ENCODE measurements around the gene CDCP1.
A peak's percentile ranks its signal among the peaks of the same experiment; 100 is the strongest.

CDCP1 gene

GRCh38 chr3:45118615-45119071 lies 27.5 kb downstream of the CDCP1 start:
- Histone ChIP-seq H3K36me3 (no peaks in the 10 kb centered on the region), H3K4me2 (no peak overlapping the region), H3K27ac (no peak overlapping the region), H3K4me1 (peaks cover 10% of the 10 kb centered on the region), H3K9me3 (no peaks in the 10 kb centered on the region), H3K4me3 (no peak overlapping the region), H3K9ac (no peak overlapping the region), H3K27me3 (no peaks in the 10 kb centered on the region), H4K20me1 (no peaks in the 10 kb centered on the region)
- TF ChIP-seq Cebpa-rat (IDR thresholded peaks at IDR 0.05), result no peak

DNA sequence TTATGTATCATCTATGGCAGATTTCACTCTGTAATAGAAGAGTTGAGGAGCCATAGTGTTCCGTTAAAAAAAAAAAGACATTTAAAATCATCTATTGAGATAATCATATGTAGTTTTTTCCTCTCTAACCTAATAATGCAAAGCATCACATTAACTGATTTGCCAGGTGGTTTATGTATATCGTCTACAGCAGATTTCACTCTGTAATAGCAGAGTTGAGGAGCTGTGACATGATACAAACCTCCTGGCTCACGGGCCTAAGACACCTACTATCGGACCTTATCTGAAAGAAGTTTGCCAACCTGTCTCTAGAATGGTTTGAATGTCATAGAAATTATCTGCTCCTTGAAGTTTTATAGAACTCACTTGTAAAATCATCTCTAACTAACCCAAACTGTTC lies 29.8 kb downstream of the CDCP1 start:
- Histone ChIP-seq H3K4me3 (no peak overlapping the region), H3K4me2 (no peak overlapping the region), H3K4me1 (peaks cover 10% of the 10 kb centered on the region), H3K9ac (no peak overlapping the region), H3K27ac (no peak overlapping the region), H4K20me1 (no peaks in the 10 kb centered on the region), H3K9me3 (0 out of 2 replicates have a peak, but pooled peaks cover 4% of the 10 kb centered on the region), H3K27me3 (no peaks in the 10 kb centered on the region), H3K36me3 (no peaks in the 10 kb centered on the region)
- TF ChIP-seq Cebpa-rat (IDR thresholded peaks at IDR 0.05), result no peak

DNA sequence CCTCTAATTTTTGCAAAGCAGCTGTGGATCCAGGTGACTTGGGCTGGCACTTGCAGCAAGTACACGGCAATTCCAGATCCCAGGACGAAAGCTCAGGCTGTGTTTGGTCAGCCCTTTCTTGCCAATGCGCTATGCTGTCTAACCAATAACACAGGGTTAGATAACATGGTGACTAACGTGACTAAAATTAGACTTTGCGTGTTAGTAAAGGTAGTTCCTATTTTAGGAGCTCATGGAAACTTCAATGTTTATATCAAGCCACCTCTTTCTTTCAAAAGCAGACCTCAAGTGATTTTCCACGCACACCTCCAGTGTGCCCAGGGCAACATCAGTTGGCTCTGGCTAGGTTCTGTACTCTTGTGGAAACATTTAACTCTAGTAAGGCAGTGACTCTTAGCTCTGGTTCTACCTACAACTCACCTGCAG lies 32.5 kb downstream of the CDCP1 start:
- no peak overlapping the region for H3K4me2 ChIP-seq
- H3K9ac ChIP-seq, result no peak overlapping the region
- H4K20me1 ChIP-seq, result no peaks in the 10 kb centered on the region
- H3K9me3 ChIP-seq, result 0 out of 2 replicates have a peak, but pooled peaks cover 9% of the 10 kb centered on the region
- H3K27me3 ChIP-seq, result no peaks in the 10 kb centered on the region
- H3K4me3 ChIP-seq, result no peak overlapping the region
- no peak for TF ChIP-seq Cebpa-rat (IDR thresholded peaks at IDR 0.05)
- H3K4me1 ChIP-seq, result peaks cover 29% of the 10 kb centered on the region
- H3K27ac ChIP-seq, result no peak overlapping the region
- H3K36me3 ChIP-seq, result no peaks in the 10 kb centered on the region

DNA sequence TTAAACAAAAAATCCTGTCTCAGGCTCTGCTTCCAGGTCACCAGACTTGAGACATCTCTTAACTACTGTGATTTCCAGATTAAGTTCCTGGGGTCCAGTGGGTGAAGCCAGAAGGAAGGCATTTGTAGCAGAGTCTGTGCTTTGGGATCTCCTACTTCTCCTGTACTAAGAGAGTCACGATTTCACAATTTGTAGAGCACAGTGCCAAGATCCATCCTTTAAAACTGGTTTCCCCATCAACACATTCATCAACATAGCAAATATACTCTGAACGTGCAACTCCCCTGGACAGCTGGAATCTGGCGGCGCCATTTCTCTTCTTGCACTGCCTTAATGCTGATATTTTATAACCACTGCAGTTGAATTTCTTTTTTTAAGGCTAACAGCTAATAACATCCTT lies 33.2 kb downstream of the CDCP1 start:
- H3K36me3 ChIP-seq, result no peaks in the 10 kb centered on the region
- no peak for TF ChIP-seq Cebpa-rat (IDR thresholded peaks at IDR 0.05)

DNA sequence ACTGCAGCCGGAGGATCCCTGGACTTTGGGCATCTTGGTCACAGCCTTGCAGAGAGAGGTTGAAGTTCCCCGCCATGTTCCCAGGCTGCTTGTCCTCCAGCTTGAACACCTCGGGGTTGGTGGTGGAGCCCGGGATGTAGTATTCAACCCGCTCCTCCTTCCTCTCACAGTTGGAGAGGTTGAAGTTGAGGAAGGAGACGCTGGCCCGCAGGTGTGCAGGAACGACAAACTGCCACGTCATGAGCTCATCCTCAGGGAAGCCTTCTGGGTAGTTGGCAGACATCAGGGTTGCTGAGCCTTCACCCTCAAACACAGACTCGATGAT lies 35.7 kb downstream of the CDCP1 start:
- H3K9me3 ChIP-seq, result 0 out of 2 replicates have a peak, but pooled peaks cover 9% of the 10 kb centered on the region
- H4K20me1 ChIP-seq, result no peaks in the 10 kb centered on the region
- TF ChIP-seq Cebpa-rat (IDR thresholded peaks at IDR 0.05), result no peak
- H3K27ac ChIP-seq, result peak overlapping the region; percentile 64; the same call in 1 of the 2 replicates
- peaks cover 34% of the 10 kb centered on the region for H3K4me1 ChIP-seq
- H3K36me3 ChIP-seq, result no peaks in the 10 kb centered on the region
- no peak overlapping the region for H3K4me3 ChIP-seq
- peak overlapping the region; percentile 60 for H3K4me2 ChIP-seq
- H3K27me3 ChIP-seq, result no peaks in the 10 kb centered on the region
- no peak overlapping the region for H3K9ac ChIP-seq

More for the DNA sequence above, 33.2 kb downstream of the CDCP1 start:
- Histone ChIP-seq H3K9ac (no peak overlapping the region), H3K4me3 (no peak overlapping the region), H4K20me1 (no peaks in the 10 kb centered on the region), H3K9me3 (0 out of 2 replicates have a peak, but pooled peaks cover 9% of the 10 kb centered on the region), H3K4me2 (no peak overlapping the region), H3K27ac (no peak overlapping the region), H3K27me3 (no peaks in the 10 kb centered on the region), H3K4me1 (peaks cover 23% of the 10 kb centered on the region)

DNA sequence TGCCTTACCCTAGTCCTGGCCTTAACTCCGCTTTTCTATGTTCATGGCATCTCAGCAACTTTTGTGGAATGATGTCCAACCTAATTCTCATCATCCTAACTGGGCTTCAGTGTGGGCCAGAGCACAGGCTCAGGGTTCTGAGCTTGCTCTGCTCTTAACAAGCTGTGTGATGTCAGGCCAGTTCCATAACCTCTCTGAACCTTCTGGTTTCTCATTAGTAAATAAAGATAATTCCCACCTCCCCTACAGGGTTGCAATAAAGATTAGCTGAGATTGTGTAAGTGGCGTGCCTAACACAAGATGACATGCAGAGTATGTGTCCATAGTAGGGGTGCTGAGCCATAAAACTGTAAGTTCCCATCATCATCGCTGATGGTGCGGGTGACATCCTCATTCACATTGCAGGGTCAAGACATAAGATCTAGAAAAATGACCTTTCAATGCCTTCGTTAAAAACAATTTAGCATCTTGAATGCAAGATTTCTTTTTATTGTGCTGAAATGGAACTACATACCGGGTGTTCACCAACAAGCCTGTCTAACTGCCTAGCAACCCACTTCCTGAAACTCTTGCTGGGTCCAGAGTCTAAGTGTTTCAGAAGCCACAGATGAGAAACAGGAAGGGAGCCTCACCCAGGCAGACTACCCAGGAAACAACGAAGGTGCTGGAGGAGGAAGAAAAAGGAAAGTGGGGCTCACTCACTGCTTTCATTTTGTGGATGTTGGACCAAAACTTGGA lies 36.2 kb downstream of the CDCP1 start:
- H3K4me2 ChIP-seq, result peak overlapping the region; percentile 60
- peaks cover 39% of the 10 kb centered on the region for H3K4me1 ChIP-seq
- H3K27me3 ChIP-seq, result no peaks in the 10 kb centered on the region
- H3K9me3 ChIP-seq, result 0 out of 2 replicates have a peak, but pooled peaks cover 9% of the 10 kb centered on the region
- no peak for TF ChIP-seq Cebpa-rat (IDR thresholded peaks at IDR 0.05)
- H4K20me1 ChIP-seq, result no peaks in the 10 kb centered on the region
- no peak overlapping the region for H3K9ac ChIP-seq
- no peak overlapping the region for H3K4me3 ChIP-seq
- no peaks in the 10 kb centered on the region for H3K36me3 ChIP-seq
- peak overlapping the region; percentile 64; the same call in 1 of the 2 replicates for H3K27ac ChIP-seq

DNA sequence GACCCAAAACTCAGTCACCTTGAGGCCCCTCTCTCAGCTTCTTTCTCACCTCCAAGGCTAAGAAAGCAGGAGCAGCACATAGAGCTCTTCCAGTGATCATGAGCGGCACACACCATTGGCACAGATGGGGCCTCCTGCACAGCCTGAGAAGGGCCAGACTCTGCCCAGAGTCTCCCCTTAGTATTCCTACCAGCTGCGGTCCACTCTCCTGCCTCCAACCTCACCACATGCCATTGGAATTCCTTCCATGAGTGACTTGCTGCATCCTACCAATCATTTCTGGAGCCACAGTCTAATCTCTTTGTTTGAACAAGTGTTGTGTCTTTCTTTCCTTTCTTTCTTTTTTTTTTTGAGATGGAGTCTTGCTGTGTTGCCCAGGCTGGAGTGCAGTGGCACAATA lies 39.3 kb downstream of the CDCP1 start:
- H3K9ac ChIP-seq, result no peak overlapping the region
- H3K4me1 ChIP-seq, result peaks cover 40% of the 10 kb centered on the region
- no peaks in the 10 kb centered on the region for H4K20me1 ChIP-seq
- peaks cover 19% of the 10 kb centered on the region; the same call in 1 of the 2 replicates for H3K9me3 ChIP-seq
- H3K36me3 ChIP-seq, result no peaks in the 10 kb centered on the region
- H3K27me3 ChIP-seq, result no peaks in the 10 kb centered on the region
- TF ChIP-seq Cebpa-rat (IDR thresholded peaks at IDR 0.05), result no peak
- H3K4me2 ChIP-seq, result peak overlapping the region; percentile 61; the same call in 1 of the 2 replicates
- no peak overlapping the region for H3K4me3 ChIP-seq
- no peak overlapping the region for H3K27ac ChIP-seq

GRCh38 chr3:45105855-45106671 lies 40.1 kb downstream of the CDCP1 start:
- H3K36me3 ChIP-seq, result no peaks in the 10 kb centered on the region
- H3K4me2 ChIP-seq, result peak overlapping the region; percentile 61
- no peak overlapping the region for H3K9ac ChIP-seq
- no peaks in the 10 kb centered on the region for H3K27me3 ChIP-seq
- no peaks in the 10 kb centered on the region for H4K20me1 ChIP-seq
- peaks cover 40% of the 10 kb centered on the region for H3K4me1 ChIP-seq
- peaks cover 13% of the 10 kb centered on the region; the same call in 1 of the 2 replicates for H3K9me3 ChIP-seq
- no peak overlapping the region for H3K4me3 ChIP-seq
- TF ChIP-seq Cebpa-rat (IDR thresholded peaks at IDR 0.05), result no peak
- H3K27ac ChIP-seq, result no peak overlapping the region

- no peaks in the 10 kb centered on the region for H3K36me3 ChIP-seq
- H3K4me1 ChIP-seq, result peaks cover 30% of the 10 kb centered on the region
- H3K9me3 ChIP-seq, result peaks cover 10% of the 10 kb centered on the region; the same call in 1 of the 2 replicates
- H3K27me3 ChIP-seq, result no peaks in the 10 kb centered on the region
- no peaks in the 10 kb centered on the region for H4K20me1 ChIP-seq
- H3K4me3 ChIP-seq, result no peak overlapping the region
- H3K4me2 ChIP-seq, result peak overlapping the region; percentile 61
- H3K9ac ChIP-seq, result no peak overlapping the region
- no peak overlapping the region for H3K27ac ChIP-seq
- TF ChIP-seq Cebpa-rat (IDR thresholded peaks at IDR 0.05), result no peak
Measured at GRCh38 chr3:45104715-45105711, 41.2 kb downstream of the CDCP1 start.
